ENCODE measurements around the gene XPO4. TPM values are rescaled to one million over a fixed set of nuclear protein-coding genes. Genes with fewer than 3 reads are reported as not detected.

Gene XPO4
- total and polyA plus RNA-seq, 2 of the 13 experiments (the other 11 are each of a cell fraction or from before 2014, with no cell fraction given): 8.4 to 24.8 TPM

GRCh38 chr13:20773194-20774080, 129.1 kb downstream of the XPO4 start, which contains the start of gene EEF1AKMT1 (continued):
- TF ChIP-seq ZFP91 (CRISPR knock-in tag; IDR thresholded peaks at IDR 0.05; ENCODE audit: borderline replicate concordance) (peak; percentile 78; the same call in 1 of the 2 replicates), ZNF773 (CRISPR knock-in tag; IDR thresholded peaks at IDR 0.05; ENCODE audit: borderline replicate concordance) (no peak), SIN3A (IDR thresholded peaks at IDR 0.05; ENCODE audit: borderline replicate concordance, low read depth, low read length) (no peak), SCMH1 (CRISPR knock-in tag; IDR thresholded peaks at IDR 0.05; ENCODE audit: borderline replicate concordance) (no peak), ZNF775 (CRISPR knock-in tag; IDR thresholded peaks at IDR 0.05; ENCODE audit: borderline replicate concordance) (no peak), ZFP62 (CRISPR knock-in tag; IDR thresholded peaks at IDR 0.05) (no peak), BRCA1 (CRISPR knock-in tag; IDR thresholded peaks at IDR 0.05) (peak; percentile 69; the same call in 1 of the 2 replicates), ELF4 (CRISPR knock-in tag; IDR thresholded peaks at IDR 0.05; ENCODE audit: borderline replicate concordance) (no peak), FOXP4 (CRISPR knock-in tag; IDR thresholded peaks at IDR 0.05) (peak; percentile 37; the same call in 1 of the 2 replicates), ZNF10 (CRISPR knock-in tag; IDR thresholded peaks at IDR 0.05; ENCODE audit: borderline replicate concordance, low read depth) (no peak), ZNF710 (CRISPR knock-in tag; IDR thresholded peaks at IDR 0.05; ENCODE audit: borderline replicate concordance) (no peak), NCOA5 (CRISPR knock-in tag; IDR thresholded peaks at IDR 0.05) (no peak)
- TF ChIP-seq, protein P1, sequence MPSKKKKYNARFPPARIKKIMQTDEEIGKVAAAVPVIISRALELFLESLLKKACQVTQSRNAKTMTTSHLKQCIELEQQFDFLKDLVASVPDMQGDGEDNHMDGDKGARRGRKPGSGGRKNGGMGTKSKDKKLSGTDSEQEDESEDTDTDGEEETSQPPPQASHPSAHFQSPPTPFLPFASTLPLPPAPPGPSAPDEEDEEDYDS (CRISPR knock-in tag; IDR thresholded peaks at IDR 0.05): peak; percentile 74

All from HepG2 (cell line).